ENCODE measurements around the gene DACH1. TPM values are rescaled to one million over a fixed set of nuclear protein-coding genes. Genes with fewer than 3 reads are reported as not detected.

DACH1 gene
- total RNA-seq, 1 experiment from 2014 or later = 1.2 TPM

GRCh38 chr13:71862459-71862943 lies 4.5 kb downstream of the DACH1 start:
- H3K27me3 ChIP-seq (replicated peaks; ENCODE audit: control insufficient read depth, insufficient read depth, low read length) = peaks cover 11% of the 10 kb centered on the region
- intact Hi-C loops (cut with micrococcal nuclease; ENCODE audit: unreplicated experiment) = no loop called here
- no TSS peak for BruUV-seq (replicated peaks)
- DNase-seq = no peak
- no peak overlapping the region for H3K4me3 ChIP-seq (ENCODE audit: low read depth, low read length)
- peaks cover 30% of the 10 kb centered on the region for H3K27me3 Mint-ChIP-seq (ENCODE audit: insufficient read depth, unreplicated experiment)
- no peaks in the 10 kb centered on the region; the same call in 1 of the 2 replicates for H3K4me1 ChIP-seq
- H3K36me3 Mint-ChIP-seq (ENCODE audit: insufficient read depth, unreplicated experiment) = peaks cover 5% of the 10 kb centered on the region
- ChIA-PET CTCF (no interaction called here), POLR2A (no interaction called here)
- H3K9me3 Mint-ChIP-seq (ENCODE audit: unreplicated experiment) = no peaks in the 10 kb centered on the region
- no peaks in the 10 kb centered on the region for H3K36me3 ChIP-seq (ENCODE audit: control insufficient read depth, insufficient read depth, low read length)
- TF ChIP-seq CTCF (IDR thresholded peaks at IDR 0.05; ENCODE audit: insufficient read depth in 1 of 2, low read depth in 1 of 2, low read length in 1 of 2, severe bottlenecking in 1 of 2, unreplicated experiment in 1 of 2) = no peak
- H3K9me3 ChIP-seq = no peaks in the 10 kb centered on the region
- no peak overlapping the region for H3K27ac Mint-ChIP-seq (ENCODE audit: unreplicated experiment)
- H3K4me3 Mint-ChIP-seq (ENCODE audit: unreplicated experiment) = no peak overlapping the region
- peaks cover 19% of the 10 kb centered on the region for H3K4me1 Mint-ChIP-seq (ENCODE audit: low read depth, unreplicated experiment)

GRCh38 chr13:71861769-71862458 lies 5.1 kb downstream of the DACH1 start:
- H3K36me3 ChIP-seq (ENCODE audit: control insufficient read depth, insufficient read depth, low read length) = no peaks in the 10 kb centered on the region
- no peaks in the 10 kb centered on the region for H3K4me1 ChIP-seq
- H3K4me1 Mint-ChIP-seq (ENCODE audit: low read depth, unreplicated experiment) = peaks cover 15% of the 10 kb centered on the region
- no peak overlapping the region for H3K4me3 Mint-ChIP-seq (ENCODE audit: unreplicated experiment)
- H3K9me3 Mint-ChIP-seq (ENCODE audit: unreplicated experiment) = no peaks in the 10 kb centered on the region
- H3K27me3 Mint-ChIP-seq (ENCODE audit: insufficient read depth, unreplicated experiment) = peaks cover 24% of the 10 kb centered on the region
- ChIA-PET POLR2A (no interaction called here), CTCF (no interaction called here)
- H3K4me3 ChIP-seq (ENCODE audit: low read depth, low read length) = no peak overlapping the region
- peaks cover under 1% of the 10 kb centered on the region for H3K36me3 Mint-ChIP-seq (ENCODE audit: insufficient read depth, unreplicated experiment)
- DNase-seq = no peak
- BruUV-seq (replicated peaks) = no TSS peak
- intact Hi-C loops (cut with micrococcal nuclease; ENCODE audit: unreplicated experiment) = no loop called here
- no peak for TF ChIP-seq CTCF (IDR thresholded peaks at IDR 0.05; ENCODE audit: insufficient read depth in 1 of 2, low read depth in 1 of 2, low read length in 1 of 2, severe bottlenecking in 1 of 2, unreplicated experiment in 1 of 2)
- no peaks in the 10 kb centered on the region for H3K9me3 ChIP-seq
- H3K27ac Mint-ChIP-seq (ENCODE audit: unreplicated experiment) = no peak overlapping the region
- H3K27me3 ChIP-seq (replicated peaks; ENCODE audit: control insufficient read depth, insufficient read depth, low read length) = peaks cover 11% of the 10 kb centered on the region

GRCh38 chr13:71860547-71861138 lies 6.4 kb downstream of the DACH1 start:
- ChIA-PET CTCF (no interaction called here), POLR2A (no interaction called here)
- intact Hi-C loops (cut with micrococcal nuclease; ENCODE audit: unreplicated experiment) = no loop called here
- DNase-seq = no peak
- no peaks in the 10 kb centered on the region for H3K36me3 ChIP-seq (ENCODE audit: control insufficient read depth, insufficient read depth, low read length)
- H3K27ac Mint-ChIP-seq (ENCODE audit: unreplicated experiment) = no peak overlapping the region
- BruUV-seq (replicated peaks) = no TSS peak
- no peak overlapping the region for H3K4me3 Mint-ChIP-seq (ENCODE audit: unreplicated experiment)
- no peak overlapping the region for H3K4me3 ChIP-seq (ENCODE audit: low read depth, low read length)
- peaks cover 12% of the 10 kb centered on the region for H3K4me1 Mint-ChIP-seq (ENCODE audit: low read depth, unreplicated experiment)
- no peak for TF ChIP-seq CTCF (IDR thresholded peaks at IDR 0.05; ENCODE audit: insufficient read depth in 1 of 2, low read depth in 1 of 2, low read length in 1 of 2, severe bottlenecking in 1 of 2, unreplicated experiment in 1 of 2)
- peaks cover 8% of the 10 kb centered on the region for H3K27me3 ChIP-seq (replicated peaks; ENCODE audit: control insufficient read depth, insufficient read depth, low read length)
- H3K4me1 ChIP-seq = no peaks in the 10 kb centered on the region
- no peaks in the 10 kb centered on the region for H3K36me3 Mint-ChIP-seq (ENCODE audit: insufficient read depth, unreplicated experiment)
- H3K27me3 Mint-ChIP-seq (ENCODE audit: insufficient read depth, unreplicated experiment) = peaks cover 24% of the 10 kb centered on the region
- no peaks in the 10 kb centered on the region for H3K9me3 Mint-ChIP-seq (ENCODE audit: unreplicated experiment)
- no peaks in the 10 kb centered on the region for H3K9me3 ChIP-seq

Measured in Caco-2 (cell line).